ENCODE results near the gene SMIM12. TPM values are rescaled to one million over a fixed set of nuclear protein-coding genes. Genes with fewer than 3 reads are reported as not detected.

SMIM12 gene
- total RNA-seq, 1 donor from 2014 or later = 9.5 TPM

DNA sequence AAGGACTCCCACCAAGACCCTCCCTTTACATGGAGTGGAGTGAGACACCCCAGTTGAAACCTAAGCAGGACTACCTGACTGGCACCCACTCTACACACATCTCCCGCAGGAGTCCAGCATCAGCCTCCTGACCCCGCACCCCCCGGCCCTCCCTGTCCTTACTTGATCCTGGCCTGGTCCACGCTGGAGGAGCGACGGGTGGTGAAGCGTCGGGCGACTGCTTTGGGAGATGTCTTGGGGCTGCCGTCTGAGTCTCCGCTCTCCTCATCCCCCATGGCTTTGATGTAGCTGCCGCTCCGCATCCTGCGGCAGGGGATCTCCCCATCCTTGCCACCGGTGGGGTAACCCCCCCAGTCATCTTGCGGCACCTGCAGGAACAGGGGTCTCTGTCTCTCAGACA, 40.4 kb upstream of the SMIM12 start:
- H3K4me2 ChIP-seq = no peak overlapping the region
- Mint-ChIP-seq H3K27ac (no peak overlapping the region), H3K36me3 (no peaks in the 10 kb centered on the region), H3K9me3 (no peaks in the 10 kb centered on the region), H3K4me3 (no peak overlapping the region), H3K4me1 (no peaks in the 10 kb centered on the region), H3K27me3 (ENCODE audit: insufficient read depth, low read depth) (peaks cover 9% of the 10 kb centered on the region)
- no peaks in the 10 kb centered on the region for H3F3A ChIP-seq (ENCODE audit: low read depth)
- no peaks in the 10 kb centered on the region for H4K20me1 ChIP-seq (ENCODE audit: low read depth)
- no peaks in the 10 kb centered on the region for H3K9me3 ChIP-seq (ENCODE audit: low read depth)
- no peaks in the 10 kb centered on the region for H3K4me1 ChIP-seq
- no peaks in the 10 kb centered on the region for H3K27me3 ChIP-seq
- H3K9ac ChIP-seq = no peak overlapping the region
- no peak overlapping the region for H2AFZ ChIP-seq (replicated peaks)
- TF ChIP-seq EZH2phosphoT487 (IDR thresholded peaks at IDR 0.05) = no peak
- TF ChIP-seq, protein P1, sequence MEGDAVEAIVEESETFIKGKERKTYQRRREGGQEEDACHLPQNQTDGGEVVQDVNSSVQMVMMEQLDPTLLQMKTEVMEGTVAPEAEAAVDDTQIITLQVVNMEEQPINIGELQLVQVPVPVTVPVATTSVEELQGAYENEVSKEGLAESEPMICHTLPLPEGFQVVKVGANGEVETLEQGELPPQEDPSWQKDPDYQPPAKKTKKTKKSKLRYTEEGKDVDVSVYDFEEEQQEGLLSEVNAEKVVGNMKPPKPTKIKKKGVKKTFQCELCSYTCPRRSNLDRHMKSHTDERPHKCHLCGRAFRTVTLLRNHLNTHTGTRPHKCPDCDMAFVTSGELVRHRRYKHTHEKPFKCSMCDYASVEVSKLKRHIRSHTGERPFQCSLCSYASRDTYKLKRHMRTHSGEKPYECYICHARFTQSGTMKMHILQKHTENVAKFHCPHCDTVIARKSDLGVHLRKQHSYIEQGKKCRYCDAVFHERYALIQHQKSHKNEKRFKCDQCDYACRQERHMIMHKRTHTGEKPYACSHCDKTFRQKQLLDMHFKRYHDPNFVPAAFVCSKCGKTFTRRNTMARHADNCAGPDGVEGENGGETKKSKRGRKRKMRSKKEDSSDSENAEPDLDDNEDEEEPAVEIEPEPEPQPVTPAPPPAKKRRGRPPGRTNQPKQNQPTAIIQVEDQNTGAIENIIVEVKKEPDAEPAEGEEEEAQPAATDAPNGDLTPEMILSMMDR (IDR thresholded peaks at IDR 0.05) = no peak
- H3K79me2 ChIP-seq (ENCODE audit: low read depth) = no peaks in the 10 kb centered on the region
- no peak overlapping the region for H3K4me3 ChIP-seq
- H3K36me3 ChIP-seq = no peaks in the 10 kb centered on the region
- H3K27ac ChIP-seq = no peak overlapping the region
- DNase-seq (ENCODE audit: low spot score) = no peak

DNA sequence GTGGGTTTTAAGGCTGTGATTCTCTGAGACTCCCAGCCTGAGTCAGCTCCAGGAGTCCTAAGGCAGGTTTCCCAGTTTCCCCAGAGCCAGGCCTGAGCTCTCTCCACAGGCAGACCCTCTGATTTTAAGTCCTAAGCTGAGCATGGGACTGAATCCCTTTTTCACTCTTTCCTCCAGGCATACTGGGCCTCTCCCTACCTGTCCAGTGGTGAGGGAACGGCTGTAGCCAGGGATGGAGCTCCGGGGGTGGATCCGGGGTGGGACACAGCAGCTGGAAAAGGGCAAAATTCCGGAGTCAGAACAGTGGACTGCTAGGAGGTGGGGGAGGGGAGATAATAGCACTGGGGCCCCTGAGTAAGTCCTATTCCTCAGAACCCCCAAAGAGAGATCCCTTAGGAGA, 39.9 kb upstream of the SMIM12 start:
- no peaks in the 10 kb centered on the region for H3K4me1 Mint-ChIP-seq
- H3K36me3 Mint-ChIP-seq = no peaks in the 10 kb centered on the region
- no peaks in the 10 kb centered on the region for H3K9me3 ChIP-seq (ENCODE audit: low read depth)
- H3K27ac ChIP-seq = no peak overlapping the region
- H3K27me3 ChIP-seq = no peaks in the 10 kb centered on the region
- H3K27me3 Mint-ChIP-seq (ENCODE audit: insufficient read depth, low read depth) = peaks cover 9% of the 10 kb centered on the region
- H3K36me3 ChIP-seq = no peaks in the 10 kb centered on the region
- TF ChIP-seq, protein P1 (IDR thresholded peaks at IDR 0.05) = no peak
- TF ChIP-seq EZH2 (IDR thresholded peaks at IDR 0.05) (no peak), EZH2phosphoT487 (IDR thresholded peaks at IDR 0.05) (no peak)
- no peaks in the 10 kb centered on the region for H3K79me2 ChIP-seq (ENCODE audit: low read depth)
- H3K4me3 Mint-ChIP-seq = no peak overlapping the region
- no peak for DNase-seq (ENCODE audit: low spot score)
- no peak overlapping the region for H3K4me3 ChIP-seq
- H3F3A ChIP-seq (ENCODE audit: low read depth) = no peaks in the 10 kb centered on the region
- H3K9me3 Mint-ChIP-seq = no peaks in the 10 kb centered on the region
- no peak overlapping the region for H3K4me2 ChIP-seq
- no peaks in the 10 kb centered on the region for H3K4me1 ChIP-seq
- H2AFZ ChIP-seq (replicated peaks) = no peak overlapping the region
- no peak overlapping the region for H3K9ac ChIP-seq
- H4K20me1 ChIP-seq (ENCODE audit: low read depth) = no peaks in the 10 kb centered on the region
- H3K27ac Mint-ChIP-seq = no peak overlapping the region

DNA sequence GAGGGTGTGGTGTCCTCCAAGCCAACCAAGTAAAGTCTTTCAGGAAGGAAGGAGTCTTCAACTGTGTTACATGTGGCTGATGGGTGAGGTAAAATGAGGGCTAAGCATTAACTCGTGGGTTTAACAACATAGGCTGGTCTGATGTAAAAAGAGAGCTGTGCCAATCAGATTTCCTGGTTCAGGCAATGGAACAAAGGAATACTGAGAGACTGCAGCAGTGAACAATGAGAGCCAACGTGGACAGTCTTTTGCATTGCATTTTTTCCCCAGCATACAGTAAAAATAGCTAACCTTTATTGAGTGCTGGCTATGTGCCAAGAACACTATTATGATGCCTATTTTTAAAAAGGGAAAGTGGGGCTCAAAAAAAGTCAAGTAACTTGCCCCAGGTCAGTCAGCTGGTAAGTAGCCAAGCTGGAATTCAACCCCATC, 38.8 kb upstream of the SMIM12 start:
- no peaks in the 10 kb centered on the region for H3K36me3 Mint-ChIP-seq
- no peak overlapping the region for H3K27ac Mint-ChIP-seq
- no peaks in the 10 kb centered on the region for H3K4me1 Mint-ChIP-seq
- no peaks in the 10 kb centered on the region for H3K9me3 Mint-ChIP-seq
- no peak for DNase-seq (ENCODE audit: low spot score)
- H3K27me3 ChIP-seq = no peaks in the 10 kb centered on the region
- H3K79me2 ChIP-seq (ENCODE audit: low read depth) = no peaks in the 10 kb centered on the region
- no peaks in the 10 kb centered on the region for H3K4me1 ChIP-seq
- no peaks in the 10 kb centered on the region for H3F3A ChIP-seq (ENCODE audit: low read depth)
- no peaks in the 10 kb centered on the region for H3K9me3 ChIP-seq (ENCODE audit: low read depth)
- H2AFZ ChIP-seq (replicated peaks) = no peak overlapping the region
- no peak overlapping the region for H3K4me3 Mint-ChIP-seq
- TF ChIP-seq EZH2 (IDR thresholded peaks at IDR 0.05) = no peak
- TF ChIP-seq, protein P1 (IDR thresholded peaks at IDR 0.05) = no peak
- no peak for TF ChIP-seq EZH2phosphoT487 (IDR thresholded peaks at IDR 0.05)
- H3K36me3 ChIP-seq = no peaks in the 10 kb centered on the region
- no peak overlapping the region for H3K9ac ChIP-seq
- no peak overlapping the region for H3K27ac ChIP-seq
- H3K4me3 ChIP-seq = no peak overlapping the region
- H3K27me3 Mint-ChIP-seq (ENCODE audit: insufficient read depth, low read depth) = peaks cover 9% of the 10 kb centered on the region
- no peak overlapping the region for H3K4me2 ChIP-seq
- no peaks in the 10 kb centered on the region for H4K20me1 ChIP-seq (ENCODE audit: low read depth)

All from neural progenitor cell (in vitro differentiated cells).